ENCODE measurements around the gene ADGRD1. TPM values are rescaled to one million over a fixed set of nuclear protein-coding genes. Genes with fewer than 3 reads are reported as not detected.
A peak's percentile ranks its signal among the peaks of the same experiment; 100 is the strongest.

Gene ADGRD1
- polyA plus RNA-seq, 1 of the 3 experiments (the other 2 are of a cell fraction): not detected

GRCh38 chr12:131076791-131077747, 123.4 kb downstream of the ADGRD1 start:
- Histone ChIP-seq H3K9me3 (peaks cover 6% of the 10 kb centered on the region; the same call in 1 of the 2 replicates), H3K79me2 (ENCODE audit: insufficient read depth) (no peaks in the 10 kb centered on the region), H3K36me3 (replicated peaks in 1 of 2; ENCODE audit: control insufficient read depth in 1 of 2, insufficient read depth in 2 of 2, low read length in 1 of 2) (no peaks in the 10 kb centered on the region), H2AFZ (ENCODE audit: low read depth) (no peak overlapping the region), H3K9ac (no peak overlapping the region), H3K9me2 (no peaks in the 10 kb centered on the region), H3K4me2 (no peak overlapping the region), H3K4me3 (ENCODE audit: low read depth in 2 of 2, low read length in 1 of 2) (no peak overlapping the region), H4K20me1 (ENCODE audit: insufficient read depth) (no peaks in the 10 kb centered on the region), H3K27me3 (ENCODE audit: insufficient read depth) (no peaks in the 10 kb centered on the region), H3F3A (replicated peaks; ENCODE audit: insufficient read depth) (no peaks in the 10 kb centered on the region), H3K27ac (ENCODE audit: low read depth in 2 of 2, low read length in 1 of 2) (no peak overlapping the region), H3K4me1 (ENCODE audit: control insufficient read depth in 1 of 2, insufficient read depth in 2 of 2, low read depth in 1 of 2, low read length in 1 of 2) (peaks cover 0 to 8% of the 10 kb centered on the region in 2 experiments; a peak in 1 of 4 replicates)
- WGBS (ENCODE audit: low lambda C conversion rate): 47% methylated on average over 12 of the region's 25 CpGs
- POLR2A ChIA-PET: no interaction called here
- CTCF ChIA-PET: interaction anchor here (1.1 to 1.5 kb wide), 2 partner anchors 24 to 161 kb away, joined by 3 to 5 read pairs; no protein-coding TSS in a partner anchor
- no peak for TF ChIP-seq RCOR1 (IDR thresholded peaks at IDR 0.05; ENCODE audit: low read length)
- no peak for TF ChIP-seq GATA2 (CRISPR knock-in tag; IDR thresholded peaks at IDR 0.05)
- TF ChIP-seq, protein P1, sequence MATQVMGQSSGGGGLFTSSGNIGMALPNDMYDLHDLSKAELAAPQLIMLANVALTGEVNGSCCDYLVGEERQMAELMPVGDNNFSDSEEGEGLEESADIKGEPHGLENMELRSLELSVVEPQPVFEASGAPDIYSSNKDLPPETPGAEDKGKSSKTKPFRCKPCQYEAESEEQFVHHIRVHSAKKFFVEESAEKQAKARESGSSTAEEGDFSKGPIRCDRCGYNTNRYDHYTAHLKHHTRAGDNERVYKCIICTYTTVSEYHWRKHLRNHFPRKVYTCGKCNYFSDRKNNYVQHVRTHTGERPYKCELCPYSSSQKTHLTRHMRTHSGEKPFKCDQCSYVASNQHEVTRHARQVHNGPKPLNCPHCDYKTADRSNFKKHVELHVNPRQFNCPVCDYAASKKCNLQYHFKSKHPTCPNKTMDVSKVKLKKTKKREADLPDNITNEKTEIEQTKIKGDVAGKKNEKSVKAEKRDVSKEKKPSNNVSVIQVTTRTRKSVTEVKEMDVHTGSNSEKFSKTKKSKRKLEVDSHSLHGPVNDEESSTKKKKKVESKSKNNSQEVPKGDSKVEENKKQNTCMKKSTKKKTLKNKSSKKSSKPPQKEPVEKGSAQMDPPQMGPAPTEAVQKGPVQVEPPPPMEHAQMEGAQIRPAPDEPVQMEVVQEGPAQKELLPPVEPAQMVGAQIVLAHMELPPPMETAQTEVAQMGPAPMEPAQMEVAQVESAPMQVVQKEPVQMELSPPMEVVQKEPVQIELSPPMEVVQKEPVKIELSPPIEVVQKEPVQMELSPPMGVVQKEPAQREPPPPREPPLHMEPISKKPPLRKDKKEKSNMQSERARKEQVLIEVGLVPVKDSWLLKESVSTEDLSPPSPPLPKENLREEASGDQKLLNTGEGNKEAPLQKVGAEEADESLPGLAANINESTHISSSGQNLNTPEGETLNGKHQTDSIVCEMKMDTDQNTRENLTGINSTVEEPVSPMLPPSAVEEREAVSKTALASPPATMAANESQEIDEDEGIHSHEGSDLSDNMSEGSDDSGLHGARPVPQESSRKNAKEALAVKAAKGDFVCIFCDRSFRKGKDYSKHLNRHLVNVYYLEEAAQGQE (IDR thresholded peaks at IDR 0.05; ENCODE audit: low read depth, low read length): no peak
- TF ChIP-seq NRF1 (IDR thresholded peaks at IDR 0.05; ENCODE audit: low read depth, low read length): no peak
- TF ChIP-seq EP300 (IDR thresholded peaks at IDR 0.05; ENCODE audit: borderline replicate concordance in 1 of 2, low read depth in 1 of 2, low read length in 1 of 2): no peak
- TF ChIP-seq, protein P2, sequence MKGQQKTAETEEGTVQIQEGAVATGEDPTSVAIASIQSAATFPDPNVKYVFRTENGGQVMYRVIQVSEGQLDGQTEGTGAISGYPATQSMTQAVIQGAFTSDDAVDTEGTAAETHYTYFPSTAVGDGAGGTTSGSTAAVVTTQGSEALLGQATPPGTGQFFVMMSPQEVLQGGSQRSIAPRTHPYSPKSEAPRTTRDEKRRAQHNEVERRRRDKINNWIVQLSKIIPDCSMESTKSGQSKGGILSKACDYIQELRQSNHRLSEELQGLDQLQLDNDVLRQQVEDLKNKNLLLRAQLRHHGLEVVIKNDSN (IDR thresholded peaks at IDR 0.05; ENCODE audit: borderline replicate concordance, low read depth): no peak
- TF ChIP-seq NFIC (IDR thresholded peaks at IDR 0.05; ENCODE audit: borderline replicate concordance): no peak
- TF ChIP-seq RXRA (IDR thresholded peaks at IDR 0.05; ENCODE audit: borderline replicate concordance, low read depth): no peak
- TF ChIP-seq POLR2AphosphoS5 (IDR thresholded peaks at IDR 0.05; ENCODE audit: low read depth, low read length): no peak
- TF ChIP-seq, protein P3, sequence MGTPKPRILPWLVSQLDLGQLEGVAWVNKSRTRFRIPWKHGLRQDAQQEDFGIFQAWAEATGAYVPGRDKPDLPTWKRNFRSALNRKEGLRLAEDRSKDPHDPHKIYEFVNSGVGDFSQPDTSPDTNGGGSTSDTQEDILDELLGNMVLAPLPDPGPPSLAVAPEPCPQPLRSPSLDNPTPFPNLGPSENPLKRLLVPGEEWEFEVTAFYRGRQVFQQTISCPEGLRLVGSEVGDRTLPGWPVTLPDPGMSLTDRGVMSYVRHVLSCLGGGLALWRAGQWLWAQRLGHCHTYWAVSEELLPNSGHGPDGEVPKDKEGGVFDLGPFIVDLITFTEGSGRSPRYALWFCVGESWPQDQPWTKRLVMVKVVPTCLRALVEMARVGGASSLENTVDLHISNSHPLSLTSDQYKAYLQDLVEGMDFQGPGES (IDR thresholded peaks at IDR 0.05; ENCODE audit: low read depth, low read length): no peak
- TF ChIP-seq, protein P4, sequence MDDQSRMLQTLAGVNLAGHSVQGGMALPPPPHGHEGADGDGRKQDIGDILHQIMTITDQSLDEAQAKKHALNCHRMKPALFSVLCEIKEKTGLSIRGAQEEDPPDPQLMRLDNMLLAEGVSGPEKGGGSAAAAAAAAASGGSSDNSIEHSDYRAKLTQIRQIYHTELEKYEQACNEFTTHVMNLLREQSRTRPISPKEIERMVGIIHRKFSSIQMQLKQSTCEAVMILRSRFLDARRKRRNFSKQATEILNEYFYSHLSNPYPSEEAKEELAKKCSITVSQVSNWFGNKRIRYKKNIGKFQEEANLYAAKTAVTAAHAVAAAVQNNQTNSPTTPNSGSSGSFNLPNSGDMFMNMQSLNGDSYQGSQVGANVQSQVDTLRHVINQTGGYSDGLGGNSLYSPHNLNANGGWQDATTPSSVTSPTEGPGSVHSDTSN (IDR thresholded peaks at IDR 0.05): no peak
- TF ChIP-seq GABPA (IDR thresholded peaks at IDR 0.05; ENCODE audit: low read depth): no peak
- TF ChIP-seq EZH2phosphoT487 (IDR thresholded peaks at IDR 0.05; ENCODE audit: borderline replicate concordance, low read depth): no peak
- no peak for TF ChIP-seq TCF12 (IDR thresholded peaks at IDR 0.05)
- TF ChIP-seq ELF1 (IDR thresholded peaks at IDR 0.05): no peak
- TF ChIP-seq SMC3 (IDR thresholded peaks at IDR 0.05; ENCODE audit: low read depth, low read length): no peak
- peak; percentile 61 for DNase-seq

Measured in SK-N-SH (cell line).